IPS-NIHi7 (cell line): ENCODE measurements around the gene SPG7.

Experiments used
- DNase-seq: peaks from one replicate; pipeline ENCODE4 v3.0.0; 2012; ENCODE audit warnings: mixed read lengths; ENCODE audit errors: extremely low spot score

SPG7 gene

DNA sequence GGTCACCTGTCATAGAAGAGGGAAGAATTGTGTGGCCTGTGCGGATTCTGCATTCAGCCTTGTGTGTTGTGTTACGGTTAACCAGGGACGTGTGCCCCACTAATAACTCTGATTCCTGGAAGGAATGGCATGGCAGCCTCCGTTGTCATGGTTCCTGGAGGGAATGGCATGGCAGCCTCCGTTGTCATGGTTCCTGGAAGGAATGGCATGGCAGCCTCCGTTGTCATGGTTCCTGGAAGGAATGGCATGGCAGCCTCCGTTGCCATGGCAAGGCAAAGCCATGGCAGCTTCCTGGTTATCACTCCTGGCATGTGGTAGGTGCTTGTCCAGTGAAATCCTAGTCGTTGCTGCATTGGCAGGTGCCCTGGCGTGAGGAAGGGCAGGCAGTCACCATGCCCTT lies 8.9 kb downstream of the SPG7 start:
- no peak for DNase-seq

DNA sequence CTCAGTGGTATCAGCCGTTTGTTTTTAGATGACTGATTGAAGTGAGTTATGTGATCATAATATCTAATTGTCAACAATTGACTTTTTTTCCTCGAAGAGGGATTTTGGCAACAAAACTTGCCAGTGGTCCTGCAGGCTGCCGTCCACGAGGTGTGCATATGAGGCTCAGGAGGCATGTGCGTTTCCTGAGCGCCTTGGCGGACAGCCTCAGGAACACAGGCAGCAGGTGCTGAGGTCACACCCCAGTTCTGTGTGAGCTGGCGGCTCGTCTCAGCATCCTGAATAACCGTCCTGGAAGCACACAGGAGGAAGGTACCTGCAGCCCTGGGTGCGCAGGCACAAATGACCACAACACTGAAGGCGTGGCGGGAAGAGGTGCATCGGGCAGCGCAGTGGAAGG lies 11.7 kb downstream of the SPG7 start:
- no peak for DNase-seq

DNA sequence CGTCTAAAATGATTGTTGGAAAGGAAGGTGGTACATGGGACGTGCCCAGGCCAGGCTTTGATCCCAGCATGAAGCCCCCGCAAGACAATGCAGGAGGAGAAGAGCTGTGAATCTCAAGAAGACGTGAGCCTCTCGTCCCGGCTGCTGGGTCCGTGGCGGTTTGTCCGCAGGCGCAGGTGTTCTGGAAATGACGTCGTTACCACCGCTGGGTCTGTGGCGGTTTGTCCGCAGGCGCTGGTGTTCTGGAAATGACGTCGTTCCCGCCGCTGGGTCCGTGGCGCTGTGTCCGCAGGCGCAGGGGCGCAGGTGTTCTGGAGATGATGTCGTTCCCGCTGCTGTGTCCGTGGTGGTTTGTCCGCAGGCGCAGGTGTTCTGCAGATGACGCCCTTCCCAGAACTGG lies 14.1 kb downstream of the SPG7 start:
- DNase-seq = no peak

DNA sequence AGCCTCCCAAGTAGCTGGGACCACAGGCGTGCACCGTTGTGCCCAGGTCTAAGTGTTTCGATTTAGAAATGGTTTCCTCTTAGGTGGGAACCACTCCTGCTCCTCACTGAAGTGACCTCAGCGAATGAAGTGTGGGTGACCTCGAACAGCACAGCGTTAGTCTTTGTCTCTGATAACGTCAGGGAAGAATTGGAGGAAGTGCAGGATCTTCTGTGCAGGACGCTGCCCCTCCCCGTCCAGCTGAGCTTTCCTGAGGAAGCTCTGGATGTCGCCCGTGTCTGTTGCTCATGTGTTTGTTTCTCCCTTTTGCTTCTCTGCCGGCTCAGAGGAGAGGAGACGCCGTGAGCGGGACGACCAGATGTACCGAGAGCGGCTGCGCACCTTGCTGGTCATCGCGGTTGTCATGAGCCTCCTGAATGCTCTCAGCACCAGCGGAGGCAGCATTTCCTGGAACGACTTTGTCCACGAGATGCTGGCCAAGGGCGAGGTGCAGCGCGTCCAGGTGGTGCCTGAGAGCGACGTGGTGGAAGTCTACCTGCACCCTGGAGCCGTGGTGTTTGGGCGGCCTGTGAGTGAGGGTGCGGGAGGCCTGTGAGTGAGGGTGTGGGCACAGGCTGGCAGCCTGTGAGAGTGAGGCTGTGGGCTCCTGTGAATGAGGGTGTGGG lies 15.6 kb downstream of the SPG7 start:
- DNase-seq = no peak

DNA sequence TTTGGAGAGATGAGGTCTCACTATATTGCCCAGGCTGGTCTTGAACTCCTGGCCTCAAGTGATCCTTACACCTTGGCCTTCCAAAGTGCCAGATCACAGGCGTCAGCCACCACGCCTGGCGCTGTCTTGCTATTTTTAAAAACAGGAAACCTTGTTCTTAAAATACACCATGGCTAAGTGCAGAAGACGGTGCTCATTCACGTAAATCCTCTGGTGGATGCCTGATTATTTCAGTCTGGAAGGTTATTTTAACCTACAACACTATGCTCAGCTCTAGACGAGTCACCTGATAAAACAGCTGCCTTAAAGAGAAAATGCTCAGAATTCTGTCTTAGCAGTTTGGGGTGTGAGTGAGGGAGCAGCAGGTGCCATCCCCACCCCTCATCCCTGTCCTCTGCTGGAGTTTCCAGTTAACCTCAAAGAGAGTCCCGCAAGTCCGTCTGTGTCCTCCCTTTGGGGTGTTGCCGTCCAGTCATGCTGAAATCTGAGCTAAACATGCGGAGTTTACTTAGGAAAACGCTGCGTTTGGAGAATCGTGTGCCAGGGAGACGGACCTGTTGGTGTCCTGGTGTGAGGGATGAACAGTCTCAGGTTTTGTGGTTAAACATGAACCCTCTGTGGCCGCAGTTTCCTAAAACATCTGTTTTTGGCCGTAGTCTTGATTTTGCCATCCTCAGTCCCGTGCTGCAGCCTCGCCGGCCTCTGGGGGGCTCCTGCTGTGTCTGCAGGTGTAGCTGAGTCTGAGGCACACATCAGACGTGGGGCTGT lies 17.1 kb downstream of the SPG7 start:
- DNase-seq = no peak

DNA sequence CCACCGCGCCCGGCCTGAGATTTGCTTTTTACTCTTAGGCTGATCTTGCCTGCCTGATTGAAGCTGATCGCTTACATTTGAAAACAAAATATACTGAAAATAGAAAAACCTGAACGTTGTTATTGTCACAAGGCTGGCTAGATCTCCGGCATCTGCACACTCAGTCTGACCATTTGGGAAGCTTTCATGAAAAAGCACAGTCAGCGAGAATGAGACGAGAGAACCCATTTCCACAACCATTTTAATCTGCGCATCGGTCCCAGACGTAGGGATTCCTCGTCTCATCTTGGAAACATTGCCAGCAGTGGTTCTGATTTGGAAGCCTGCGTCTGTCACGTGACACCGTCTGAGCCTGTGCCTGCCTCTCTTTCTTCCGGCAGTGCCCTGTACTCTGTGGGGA lies 20.9 kb downstream of the SPG7 start:
- no peak for DNase-seq

DNA sequence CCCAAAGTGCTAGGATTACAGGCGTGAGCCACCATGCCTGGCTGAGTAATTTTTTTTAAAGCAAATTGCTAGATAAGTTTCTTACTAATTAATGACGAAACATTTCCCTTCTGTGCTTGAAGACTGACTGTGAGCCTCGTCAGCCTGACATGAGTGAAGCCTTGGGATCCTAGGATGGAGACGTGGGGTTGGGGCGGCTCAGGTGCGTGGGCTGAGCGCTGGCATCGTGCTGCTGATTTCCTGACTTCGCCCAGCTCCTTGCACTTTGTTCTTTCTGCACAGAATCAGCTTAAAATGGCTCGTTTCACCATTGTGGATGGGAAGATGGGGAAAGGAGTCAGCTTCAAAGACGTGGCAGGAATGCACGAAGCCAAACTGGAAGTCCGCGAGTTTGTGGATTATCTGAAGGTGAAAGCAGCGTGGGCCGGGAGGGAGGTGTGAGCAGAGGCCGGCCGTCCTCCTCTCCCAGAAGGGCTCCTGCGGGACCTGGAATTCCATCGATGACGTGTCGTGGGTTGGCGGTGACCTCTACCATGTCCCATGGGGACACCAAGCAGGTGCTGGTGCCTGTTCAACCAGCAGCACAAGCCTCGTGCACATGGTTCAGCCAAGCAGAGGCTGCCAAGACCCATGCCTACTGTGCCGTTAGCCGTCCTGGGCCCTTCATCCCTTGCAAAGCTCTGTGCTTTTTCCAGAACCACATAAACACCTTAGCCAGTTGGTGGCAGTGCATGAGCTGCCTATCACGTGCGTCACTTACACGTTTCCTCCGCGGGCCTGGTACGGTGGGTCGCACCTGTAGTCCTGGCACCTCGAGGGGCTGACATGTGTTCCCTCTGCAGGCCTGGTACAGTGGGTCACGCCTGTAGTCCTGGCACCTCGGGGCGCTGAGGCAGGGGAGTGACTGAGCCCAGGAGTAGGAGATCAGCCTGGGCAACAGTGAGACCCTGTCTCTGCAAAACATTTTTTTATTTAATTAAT lies 22.5 kb downstream of the SPG7 start:
- DNase-seq = no peak

DNA sequence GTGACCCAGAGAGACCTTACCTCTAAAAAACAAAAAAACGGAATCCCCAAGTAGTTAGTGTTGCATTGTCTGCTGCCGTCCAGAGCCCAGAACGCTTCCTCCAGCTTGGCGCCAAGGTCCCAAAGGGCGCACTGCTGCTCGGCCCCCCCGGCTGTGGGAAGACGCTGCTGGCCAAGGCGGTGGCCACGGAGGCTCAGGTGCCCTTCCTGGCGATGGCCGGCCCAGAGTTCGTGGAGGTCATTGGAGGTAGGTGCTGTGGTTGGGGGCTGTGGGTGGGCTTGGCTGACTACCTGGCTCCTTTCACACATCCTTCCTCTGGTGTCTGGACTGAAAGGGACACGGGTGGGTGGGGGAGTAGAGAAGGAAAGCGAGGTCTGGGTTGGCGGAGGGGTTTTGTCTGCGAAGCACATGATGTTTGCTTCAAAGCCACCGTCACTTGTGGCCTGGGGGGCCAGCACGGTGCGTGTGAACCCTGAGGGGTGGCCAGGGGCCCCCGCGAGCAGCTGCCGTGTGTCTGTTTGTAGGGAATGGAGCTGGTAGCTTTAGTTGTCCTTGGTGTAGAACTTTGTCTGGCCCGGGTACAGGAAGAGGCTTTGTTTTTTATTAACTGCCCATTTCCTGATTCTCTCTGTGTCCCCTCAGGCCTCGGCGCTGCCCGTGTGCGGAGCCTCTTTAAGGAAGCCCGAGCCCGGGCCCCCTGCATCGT lies 23.8 kb downstream of the SPG7 start:
- DNase-seq = no peak

DNA sequence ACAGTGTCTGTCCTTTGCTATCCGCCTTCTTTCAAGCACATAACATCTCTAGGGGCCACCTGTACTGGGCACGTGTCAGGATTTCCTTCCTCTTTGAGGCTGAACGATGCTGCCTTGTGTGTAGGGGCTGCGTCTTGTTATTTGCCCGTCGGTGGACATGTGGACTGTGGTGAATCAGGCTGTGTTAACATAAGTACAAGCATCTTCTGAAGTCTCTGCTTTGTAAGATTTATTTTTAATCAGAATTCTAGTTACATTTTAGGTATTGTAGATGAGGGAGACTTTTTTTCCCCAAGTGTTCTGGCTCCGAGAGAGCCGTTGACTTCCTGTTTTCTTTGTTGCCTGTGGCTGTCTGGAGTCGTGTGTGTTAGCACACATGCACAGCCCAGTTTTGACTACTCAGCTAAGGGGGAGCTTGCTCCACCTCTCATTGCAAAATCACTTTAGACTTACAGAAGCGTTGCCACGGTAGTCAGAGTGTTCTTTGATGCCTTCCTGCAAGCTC lies 26.1 kb downstream of the SPG7 start:
- no peak for DNase-seq

DNA sequence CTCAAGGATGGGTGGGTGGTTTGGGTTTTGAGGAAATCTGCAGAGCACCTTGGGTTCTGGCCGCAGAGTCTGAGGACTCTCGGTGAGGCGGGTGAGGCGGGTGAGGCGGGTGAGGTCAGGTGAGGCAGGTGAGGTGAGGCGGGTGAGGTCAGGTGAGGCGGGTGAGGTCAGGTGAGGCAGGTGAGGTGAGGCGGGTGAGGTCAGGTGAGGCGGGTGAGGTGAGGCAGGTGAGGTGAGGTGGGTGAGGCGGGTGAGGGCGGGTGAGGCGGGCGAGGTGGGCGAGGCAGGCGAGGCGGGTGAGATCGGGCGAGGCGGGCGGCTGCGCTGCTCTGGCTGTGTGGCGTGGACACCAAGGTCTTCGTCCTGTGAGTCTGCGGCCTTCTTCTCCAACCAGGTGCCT lies 28.2 kb downstream of the SPG7 start:
- no peak for DNase-seq

DNA sequence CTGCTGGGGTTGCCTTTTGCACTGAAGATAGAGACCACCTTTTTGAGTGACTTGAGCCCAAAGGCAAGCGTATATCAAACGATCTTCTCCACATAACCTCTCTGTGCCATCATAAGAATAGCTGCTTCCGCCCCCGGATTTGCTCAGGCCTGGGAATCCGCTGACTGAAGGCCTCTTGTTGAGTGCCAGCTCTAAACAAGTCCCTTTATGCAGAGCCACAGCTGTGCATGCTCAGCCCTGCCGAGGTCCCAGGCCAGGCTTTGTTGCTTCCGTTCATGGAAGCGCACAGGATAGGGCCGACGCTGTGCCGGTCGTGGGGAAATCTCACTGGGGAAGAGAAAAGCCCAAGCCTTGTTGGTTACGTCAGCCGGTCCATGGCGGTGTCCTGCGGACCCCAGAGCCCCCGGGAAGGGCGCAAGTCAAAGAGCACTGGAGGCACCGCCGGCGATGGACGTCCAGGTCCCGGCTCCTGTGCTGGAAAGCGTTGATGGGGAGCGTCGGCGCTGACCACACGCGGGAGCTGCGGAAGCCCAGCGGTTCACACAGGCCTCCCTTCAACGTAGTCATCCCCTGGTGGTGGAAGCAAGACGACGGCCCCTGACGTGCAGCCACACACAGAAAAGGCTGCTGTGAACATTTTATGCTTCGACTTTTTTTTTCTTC lies 28.8 kb downstream of the SPG7 start:
- no peak for DNase-seq

DNA sequence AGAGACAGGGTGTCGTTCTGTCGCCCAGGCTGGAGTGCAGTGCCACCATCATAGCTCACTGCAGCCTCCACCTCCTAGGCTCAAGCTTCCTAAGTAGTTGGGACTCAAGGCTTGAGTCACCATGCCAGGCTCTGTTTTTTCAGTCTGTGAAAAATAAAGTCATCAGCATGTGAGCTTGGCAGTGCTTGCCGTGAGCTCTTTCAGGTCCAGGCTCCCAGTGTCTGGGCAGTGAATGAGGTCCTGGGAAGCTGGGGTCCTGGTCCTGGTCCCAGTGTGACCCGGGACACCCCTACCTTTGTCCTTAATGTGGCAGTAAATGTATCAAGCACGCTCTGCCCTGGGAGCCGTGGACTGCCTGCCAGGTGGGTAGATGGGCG lies 29.3 kb downstream of the SPG7 start:
- DNase-seq = no peak

DNA sequence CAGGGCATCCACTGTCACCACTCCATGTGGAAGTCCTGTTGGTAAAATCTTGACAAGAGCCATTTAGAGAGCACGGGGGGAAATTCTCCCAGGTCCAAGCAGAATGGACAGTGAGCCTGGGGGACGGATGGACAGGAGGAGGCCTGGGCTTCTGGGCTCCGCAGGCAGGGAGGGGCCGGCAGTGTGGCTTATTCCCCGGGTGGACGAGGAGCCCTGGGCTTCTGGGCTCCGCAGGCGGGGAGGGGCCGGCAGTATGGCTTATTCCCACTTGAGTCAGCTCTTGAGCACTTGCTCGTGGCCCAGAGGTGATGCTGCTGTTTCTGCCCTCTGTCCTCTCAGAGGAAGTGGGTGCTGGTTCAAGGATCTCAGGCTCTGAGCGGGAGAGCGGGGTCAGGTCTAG lies 30.1 kb downstream of the SPG7 start:
- DNase-seq = no peak

DNA sequence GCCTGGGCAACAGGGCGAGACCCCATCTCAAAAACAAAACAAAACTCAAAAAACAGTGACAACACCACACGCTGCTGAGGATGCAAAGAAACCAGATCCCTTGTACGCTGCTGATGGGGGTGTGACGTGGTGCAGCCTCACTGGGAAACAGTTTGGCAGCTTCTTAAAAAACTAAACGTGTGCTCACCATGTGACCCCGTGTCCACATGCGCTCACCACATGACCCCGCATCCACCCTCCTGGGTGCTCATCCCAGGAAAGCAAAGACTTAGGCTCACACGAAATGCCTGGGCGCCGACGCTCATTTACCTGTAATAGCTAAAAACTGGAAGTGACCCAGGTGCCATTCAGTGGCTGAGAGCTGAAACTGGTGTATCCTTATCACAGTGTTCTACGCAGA lies 32.4 kb downstream of the SPG7 start:
- no peak for DNase-seq

DNA sequence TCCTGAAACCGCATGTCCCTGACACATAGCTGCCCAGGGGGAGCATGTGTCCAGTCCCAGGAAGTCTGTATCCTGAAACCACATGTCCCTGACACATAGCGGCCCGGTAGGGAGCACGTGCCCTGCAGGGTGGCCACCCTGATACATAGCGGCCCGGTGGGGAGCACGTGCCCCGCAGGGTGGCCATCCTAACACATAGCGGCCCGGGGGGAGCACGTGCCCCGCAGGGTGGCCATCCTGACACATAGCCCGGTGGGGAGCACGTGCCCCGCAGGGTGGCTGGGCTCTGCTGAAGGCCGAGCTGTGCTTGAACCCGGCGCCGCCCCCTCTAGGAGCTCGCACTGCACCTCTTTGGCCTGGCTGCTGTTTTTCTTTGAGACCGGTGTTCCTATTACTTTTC lies 33.6 kb downstream of the SPG7 start:
- no peak for DNase-seq

DNA sequence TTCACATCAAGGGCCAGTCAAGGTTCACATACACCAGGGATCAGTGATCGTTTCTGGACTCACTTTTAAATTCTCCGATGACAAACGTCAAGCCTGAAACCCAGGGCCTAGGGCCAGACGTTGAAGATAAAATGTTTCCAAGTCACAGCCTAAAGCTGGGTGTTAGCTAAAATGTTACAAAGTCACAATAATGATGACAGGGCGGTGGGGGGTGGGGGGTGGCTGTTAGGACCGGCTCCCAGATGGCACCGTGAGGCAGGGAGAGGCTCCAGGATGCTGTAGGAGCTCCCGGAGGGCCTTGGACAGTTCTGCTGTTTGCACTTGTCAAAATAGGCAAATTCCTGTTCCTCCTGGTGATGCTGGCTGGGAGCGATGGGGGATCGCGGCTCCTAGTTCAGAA lies 35.9 kb downstream of the SPG7 start:
- DNase-seq = no peak

DNA sequence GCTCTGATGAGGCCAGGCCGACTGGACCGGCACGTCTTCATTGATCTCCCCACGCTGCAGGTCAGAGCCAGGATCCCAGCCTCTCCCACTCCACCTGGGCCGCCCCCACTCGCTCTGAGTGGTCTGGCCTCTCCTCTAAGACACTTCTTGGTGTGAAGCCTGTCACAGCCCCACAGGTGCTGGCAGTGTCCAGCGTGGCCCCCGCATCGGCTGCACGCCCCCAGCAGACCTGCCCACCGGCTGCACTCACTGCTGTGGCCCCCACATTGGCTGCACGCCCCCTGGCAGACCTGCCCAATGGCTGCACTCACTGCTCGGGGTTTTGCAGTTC lies 36.5 kb downstream of the SPG7 start:
- no peak for DNase-seq

DNA sequence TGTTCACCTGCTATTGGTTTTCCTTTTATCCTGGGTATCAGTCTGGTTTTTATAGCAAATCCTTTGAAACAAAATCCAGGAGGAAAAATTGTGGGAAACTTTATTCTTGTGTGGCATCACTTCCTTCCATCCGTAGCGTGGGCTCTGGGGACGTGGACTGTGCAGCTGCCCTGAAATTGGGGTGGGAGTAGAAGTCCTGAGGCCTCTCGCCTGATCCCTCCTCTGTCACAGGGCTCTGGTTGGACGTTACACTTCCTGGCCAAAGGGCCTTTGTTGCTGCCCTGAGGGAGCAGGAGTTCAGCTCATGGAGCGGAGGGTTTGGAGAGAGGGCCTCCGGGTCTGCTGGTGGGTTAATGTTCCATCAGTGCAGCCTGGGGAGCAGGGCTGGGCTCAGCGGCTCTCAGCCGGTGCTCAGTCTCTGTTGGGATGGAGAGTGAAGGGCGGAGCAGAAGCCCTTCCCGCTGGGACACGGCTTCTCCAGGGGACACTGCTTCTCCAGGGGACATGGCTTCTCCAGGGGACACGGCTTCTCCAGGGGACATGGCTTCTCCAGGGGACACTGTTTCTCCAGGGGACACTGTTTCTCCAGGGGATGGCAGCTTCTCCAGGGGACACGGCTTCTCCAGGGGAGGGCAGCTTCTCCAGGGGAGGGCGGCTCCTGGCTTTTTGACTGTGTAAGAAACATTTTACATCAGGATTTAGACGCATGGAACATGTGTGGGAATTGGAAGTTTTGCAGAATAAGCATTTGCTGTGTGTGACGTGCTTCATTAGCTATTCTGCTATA lies 37.0 kb downstream of the SPG7 start:
- DNase-seq = no peak

DNA sequence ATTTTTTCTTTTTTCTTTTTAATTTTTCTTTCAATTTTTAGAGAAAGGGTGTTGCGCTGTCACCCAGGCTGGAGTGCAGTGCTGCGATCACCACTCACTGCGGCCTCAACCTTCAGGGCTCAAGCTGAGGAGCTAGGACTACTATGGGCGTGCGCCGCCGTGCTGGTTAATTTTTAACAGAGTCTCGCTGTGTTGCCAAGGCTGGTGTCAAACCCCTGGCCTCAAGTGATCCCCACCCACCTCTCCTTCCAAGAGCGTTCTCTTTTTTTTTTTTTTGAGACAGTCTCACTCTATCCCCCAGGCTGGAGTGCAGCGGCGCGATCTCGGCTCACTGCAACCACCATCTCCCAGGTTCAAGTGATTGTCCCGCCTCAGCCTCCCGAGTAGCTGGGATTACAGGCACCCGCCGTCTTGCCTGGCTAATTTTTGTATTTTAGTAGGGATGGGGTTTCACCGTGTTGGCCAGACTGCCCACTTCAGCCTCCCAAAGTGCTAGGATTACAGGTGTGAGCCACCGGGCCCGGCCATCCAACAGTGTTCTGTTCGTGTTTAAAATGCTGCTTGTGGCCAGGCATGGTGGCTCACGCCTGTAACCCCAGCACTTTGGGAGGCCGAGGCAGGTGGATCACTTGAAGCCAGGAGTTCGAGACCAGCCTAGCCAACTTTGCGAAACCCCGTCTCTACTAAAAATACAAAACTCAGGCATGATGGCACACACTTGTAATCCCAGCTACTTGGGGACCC lies 37.8 kb downstream of the SPG7 start:
- DNase-seq = no peak

DNA sequence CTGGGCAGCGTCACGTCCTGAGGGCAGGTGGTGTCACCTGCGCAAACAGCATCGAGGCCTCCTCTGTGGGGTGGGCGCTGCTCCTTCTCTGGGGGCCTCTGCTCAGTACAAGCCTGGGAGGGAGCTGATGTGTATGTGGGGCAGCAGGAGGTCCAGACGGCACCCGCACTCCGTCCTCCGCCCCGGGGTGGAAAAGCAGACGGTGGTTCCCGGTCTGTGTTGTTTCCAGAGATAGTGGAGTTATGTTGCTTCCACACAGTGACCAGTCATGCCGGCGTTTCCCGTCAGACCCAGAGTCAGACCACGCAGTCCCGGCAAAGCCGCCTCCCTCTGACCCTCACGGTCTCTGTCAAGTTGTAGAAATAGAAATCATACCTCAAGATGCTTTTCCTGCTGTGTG lies 38.6 kb downstream of the SPG7 start:
- DNase-seq = no peak
